GM06990 (cell line): Measurements from ENCODE around the gene S100PBP.

Experiments used
- DNase-seq: peaks from one replicate; pipeline ENCODE4 v3.0.0-alpha.2; 2011; ENCODE audit not compliant: insufficient read length; ENCODE audit errors: extremely low read depth
- H3K27me3 ChIP-seq: replicated peaks from 2 replicates; pipeline ENCODE4 v1.6.0; 2011; ENCODE audit warnings: low read length; ENCODE audit not compliant: control insufficient read depth, insufficient read depth
- H3K36me3 ChIP-seq: 2 replicates; pipeline ENCODE4 v1.5.1; 2011; ENCODE audit warnings: low read length; ENCODE audit not compliant: control insufficient read depth, insufficient read depth
- H3K4me3 ChIP-seq: replicated peaks from 2 replicates; pipeline ENCODE4 v1.5.1; 2011; ENCODE audit warnings: low read depth, mild to moderate bottlenecking, control low read depth, low read length
- TF ChIP-seq, protein P1 (sequence below): IDR thresholded peaks from 2 replicates; pipeline ENCODE4 v1.5.1; 2011; ENCODE audit warnings: low read length, control low read depth, mild to moderate bottlenecking, inconsistent platforms; ENCODE audit not compliant: insufficient read depth, poor library complexity, severe bottlenecking

Gene S100PBP

DNA sequence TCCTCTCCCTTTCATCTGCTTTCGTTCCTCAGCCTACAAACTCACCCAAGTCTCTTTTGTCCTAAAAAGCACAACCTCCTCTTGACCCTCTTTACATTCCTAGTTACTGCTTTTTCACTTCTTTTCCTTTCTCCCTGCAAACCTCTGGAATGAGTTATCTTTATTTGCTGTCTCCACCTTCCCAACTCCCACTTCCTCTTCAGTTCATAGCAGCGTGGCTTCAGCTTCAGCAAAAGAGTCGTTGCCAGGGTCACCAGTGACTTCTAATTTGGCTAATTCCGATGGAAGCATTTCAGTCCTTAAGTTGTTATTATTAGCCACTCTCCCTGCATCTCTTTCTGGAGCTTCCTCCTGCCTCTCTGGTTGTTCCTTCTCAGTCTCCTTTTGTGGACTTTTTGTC lies 90.0 kb downstream of the S100PBP start:
- no peaks in the 10 kb centered on the region for H3K36me3 ChIP-seq
- H3K27me3 ChIP-seq: no peaks in the 10 kb centered on the region
- TF ChIP-seq, protein P1, sequence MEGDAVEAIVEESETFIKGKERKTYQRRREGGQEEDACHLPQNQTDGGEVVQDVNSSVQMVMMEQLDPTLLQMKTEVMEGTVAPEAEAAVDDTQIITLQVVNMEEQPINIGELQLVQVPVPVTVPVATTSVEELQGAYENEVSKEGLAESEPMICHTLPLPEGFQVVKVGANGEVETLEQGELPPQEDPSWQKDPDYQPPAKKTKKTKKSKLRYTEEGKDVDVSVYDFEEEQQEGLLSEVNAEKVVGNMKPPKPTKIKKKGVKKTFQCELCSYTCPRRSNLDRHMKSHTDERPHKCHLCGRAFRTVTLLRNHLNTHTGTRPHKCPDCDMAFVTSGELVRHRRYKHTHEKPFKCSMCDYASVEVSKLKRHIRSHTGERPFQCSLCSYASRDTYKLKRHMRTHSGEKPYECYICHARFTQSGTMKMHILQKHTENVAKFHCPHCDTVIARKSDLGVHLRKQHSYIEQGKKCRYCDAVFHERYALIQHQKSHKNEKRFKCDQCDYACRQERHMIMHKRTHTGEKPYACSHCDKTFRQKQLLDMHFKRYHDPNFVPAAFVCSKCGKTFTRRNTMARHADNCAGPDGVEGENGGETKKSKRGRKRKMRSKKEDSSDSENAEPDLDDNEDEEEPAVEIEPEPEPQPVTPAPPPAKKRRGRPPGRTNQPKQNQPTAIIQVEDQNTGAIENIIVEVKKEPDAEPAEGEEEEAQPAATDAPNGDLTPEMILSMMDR: no peak
- no peak for DNase-seq
- H3K4me3 ChIP-seq: no peak overlapping the region
